Measurements from ENCODE around the gene LRRC66.

GRCh38 chr4:52035190-52035589 lies 15.0 kb upstream of the LRRC66 start:
- TF ChIP-seq CTCF (conservative IDR thresholded peaks at IDR 0.05) (no peak), EZH2 (IDR thresholded peaks at IDR 0.05; ENCODE audit: low read depth) (no peak)

All from PC-9 (cell line).